Breast epithelium (tissue), 4 donors: ENCODE data around the gene H1-8. TPM values are rescaled to one million over a fixed set of nuclear protein-coding genes. Genes with fewer than 3 reads are reported as not detected.
"Not testable (repeated sequence)": the region's sequence is repeated elsewhere in the genome, so short reads cannot be mapped to it uniquely, and the experiment has no call there.

Source experiments
- DNase-seq, 2 donors: peaks; one replicate each; pipeline ENCODE4 v3.0.0-alpha.2; 2019; ENCODE audit warnings: low spot score in 2 of 2
- H3K27ac ChIP-seq, 2 donors: fragments of 200-600 bp; sonication (generic) in 1 of 2; one replicate each; pipeline ENCODE4 v1.5.1; 2016 to 2019; ENCODE audit warnings: mild to moderate bottlenecking in 1 of 2
- H3K27me3 ChIP-seq, 2 donors: fragments of 200-600 bp; sonication (generic) in 1 of 2; one replicate each; pipeline versions ENCODE4 v1.5.1 to v1.6.0; 2017 to 2019; ENCODE audit warnings: control low read depth in 1 of 2, mild to moderate bottlenecking in 1 of 2
- H3K36me3 ChIP-seq: fragments of 200-600 bp; one replicate; pipeline ENCODE4 v1.5.1; 2019
- H3K4me1 ChIP-seq, 2 donors: fragments of 200-600 bp; sonication (generic); one replicate each; pipeline ENCODE4 v1.5.1; 2016 to 2019; ENCODE audit warnings: control low read depth in 1 of 2
- H3K4me3 ChIP-seq, 3 donors: fragments of 200-600 bp; sonication (generic); 1 replicate in 2 of 3; 2 replicates in 1 of 3; pipeline ENCODE4 v1.5.1; 2016 to 2019; ENCODE audit warnings: mild to moderate bottlenecking in 3 of 3, moderate library complexity in 2 of 3
- H3K9me3 ChIP-seq, 2 donors: fragments of 200-600 bp; sonication (generic) in 1 of 2; one replicate each; pipeline ENCODE4 v1.5.1; 2016 to 2019; ENCODE audit warnings: control low read depth in 1 of 2
- CTCF ChIP-seq, 3 donors: fragments of 450-650 bp; IDR thresholded peaks; one replicate each; pipeline ENCODE4 v1.5.1; 2016 to 2017; ENCODE audit warnings: antibody characterized with exemption in 3 of 3, mild to moderate bottlenecking in 3 of 3, moderate library complexity in 3 of 3
- POLR2A ChIP-seq: fragments of 450-650 bp; IDR thresholded peaks from one replicate; pipeline ENCODE4 v1.6.1; 2016; ENCODE audit warnings: antibody characterized with exemption, mild to moderate bottlenecking, moderate library complexity
- POLR2AphosphoS5 ChIP-seq, 3 donors: sonication (generic); formaldehyde crosslinking; IDR thresholded peaks; one replicate each; pipeline ENCODE4 v1.6.1; 2017; ENCODE audit warnings: antibody characterized with exemption in 3 of 3
- intact Hi-C: fragments of 100-400 bp; cut with DNase I; formaldehyde crosslinking; loops from one replicate; pipeline ENCODE4 v1.15.1; 2023; ENCODE audit warnings: low total_unique reads
- total RNA-seq, 3 donors: library from RNA; depleted of rRNA; stranded (reverse); fragments of >200 nt; gene quantifications; one replicate each; pipeline ENCODE4 v1.1.0, GENCODE V29; 2016

Gene H1-8
- total RNA-seq = not detected

GRCh38 chr3:129543156-129543790 is at the start of gene H1-8:
Gene H1-8, plus strand, starts transcription at chr3:129543175. Its CDS starts 44 bp downstream, at chr3:129543219.
- H3K9me3 ChIP-seq = no peaks in the 10 kb centered on the region
- H3K4me3 ChIP-seq = no peak within 1 kb of the TSS
- no peaks in the 10 kb centered on the region for H3K4me1 ChIP-seq
- no peak within 1 kb of the TSS for H3K27ac ChIP-seq
- H3K27me3 ChIP-seq = no peaks in the 10 kb centered on the region
- no peaks in the 10 kb centered on the region for H3K36me3 ChIP-seq
- TF ChIP-seq POLR2AphosphoS5 (IDR thresholded peaks at IDR 0.05) = no peak
- no peak for TF ChIP-seq POLR2A
- TF ChIP-seq CTCF (IDR thresholded peaks at IDR 0.05) = no peak
- DNase-seq = no peak
- intact Hi-C loops = no loop called here

GRCh38 chr3:129493206-129493605 is 49.8 kb upstream of the H1-8 start:
- H3K27ac ChIP-seq = peak overlapping the region in 1 of 2 donors; percentile 20
- no peaks in the 10 kb centered on the region for H3K36me3 ChIP-seq
- TF ChIP-seq POLR2AphosphoS5 (IDR thresholded peaks at IDR 0.05) = no peak
- no peak for TF ChIP-seq CTCF (IDR thresholded peaks at IDR 0.05)
- no peak for TF ChIP-seq POLR2A
- H3K4me3 ChIP-seq = no peak overlapping the region
- peaks cover 0 to 5% of the 10 kb centered on the region in 2 donors for H3K4me1 ChIP-seq
- H3K9me3 ChIP-seq = no peaks in the 10 kb centered on the region
- H3K27me3 ChIP-seq = no peaks in the 10 kb centered on the region
- intact Hi-C loops = loop anchor here (10.0 kb wide), 1 partner anchor 102 kb away; no protein-coding TSS in a partner anchor
- no peak for DNase-seq

- H3K9me3 ChIP-seq, H3K4me1 ChIP-seq, DNase-seq, H3K27me3 ChIP-seq, H3K36me3 ChIP-seq, H3K4me3 ChIP-seq: not testable (repeated sequence)
- intact Hi-C loops = loop anchor here (10.0 kb wide), 1 partner anchor 100 kb away; no protein-coding TSS in a partner anchor
- peak overlapping the region; percentile 72 to 90 for H3K27ac ChIP-seq
Measured at GRCh38 chr3:129494499-129494898, 48.5 kb upstream of the H1-8 start.

- H3K4me1 ChIP-seq, H3K4me3 ChIP-seq, H3K9me3 ChIP-seq, H3K27me3 ChIP-seq, H3K36me3 ChIP-seq, DNase-seq: not testable (repeated sequence)
- intact Hi-C loops = loop anchor here (10.0 kb wide), 1 partner anchor 100 kb away; no protein-coding TSS in a partner anchor
- peak overlapping the region; percentile 72 to 90 for H3K27ac ChIP-seq
Measured at GRCh38 chr3:129495006-129495639, 47.9 kb upstream of the H1-8 start.

- DNase-seq, H3K36me3 ChIP-seq, H3K27me3 ChIP-seq, H3K4me3 ChIP-seq, H3K4me1 ChIP-seq, H3K9me3 ChIP-seq: not testable (repeated sequence)
- peak overlapping the region; percentile 25 to 64 for H3K27ac ChIP-seq
- intact Hi-C loops = loop anchor here (10.0 kb wide), 1 partner anchor 97 kb away; no protein-coding TSS in a partner anchor
Measured at GRCh38 chr3:129497876-129498275, 45.1 kb upstream of the H1-8 start.

GRCh38 chr3:129498603-129499488 is 44.1 kb upstream of the H1-8 start:
- intact Hi-C loops = loop anchor here (10.0 kb wide), 1 partner anchor 96 kb away; no protein-coding TSS in a partner anchor
- H3K4me1 ChIP-seq, DNase-seq, H3K9me3 ChIP-seq, H3K36me3 ChIP-seq, H3K4me3 ChIP-seq, H3K27me3 ChIP-seq: not testable (repeated sequence)
- H3K27ac ChIP-seq = peak overlapping the region in 1 of 2 donors; percentile 64

GRCh38 chr3:129499604-129500333 is 43.2 kb upstream of the H1-8 start:
- H3K27ac ChIP-seq = peak overlapping the region in 1 of 2 donors; percentile 64
- DNase-seq, H3K9me3 ChIP-seq, H3K4me3 ChIP-seq, H3K4me1 ChIP-seq, H3K36me3 ChIP-seq, H3K27me3 ChIP-seq: not testable (repeated sequence)
- intact Hi-C loops = loop anchor here (10.0 kb wide), 1 partner anchor 95 kb away; no protein-coding TSS in a partner anchor
